AG10803 (cell line): ENCODE results near the gene SCYGR5.
"Not testable (repeated sequence)": the region's sequence is repeated elsewhere in the genome, so short reads cannot be mapped to it uniquely, and the experiment has no call there.

Source experiments
- DNase-seq: peaks from one replicate; pipeline ENCODE4 v3.0.0; 2010; ENCODE audit warnings: low read depth
- H3K4me3 ChIP-seq: 2 replicates; pipeline ENCODE4 v1.5.1; 2011; ENCODE audit warnings: mild to moderate bottlenecking, low read length, control low read depth
- TF ChIP-seq, protein P1 (sequence below): conservative IDR thresholded peaks from 2 replicates; pipeline ENCODE4 v1.5.1; 2011; ENCODE audit warnings: mild to moderate bottlenecking, low read length, control low read depth, inconsistent platforms

Gene SCYGR5, protein sequence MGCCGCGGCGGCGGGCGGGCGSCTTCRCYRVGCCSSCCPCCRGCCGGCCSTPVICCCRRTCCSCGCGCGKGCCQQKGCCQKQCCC

DNA sequence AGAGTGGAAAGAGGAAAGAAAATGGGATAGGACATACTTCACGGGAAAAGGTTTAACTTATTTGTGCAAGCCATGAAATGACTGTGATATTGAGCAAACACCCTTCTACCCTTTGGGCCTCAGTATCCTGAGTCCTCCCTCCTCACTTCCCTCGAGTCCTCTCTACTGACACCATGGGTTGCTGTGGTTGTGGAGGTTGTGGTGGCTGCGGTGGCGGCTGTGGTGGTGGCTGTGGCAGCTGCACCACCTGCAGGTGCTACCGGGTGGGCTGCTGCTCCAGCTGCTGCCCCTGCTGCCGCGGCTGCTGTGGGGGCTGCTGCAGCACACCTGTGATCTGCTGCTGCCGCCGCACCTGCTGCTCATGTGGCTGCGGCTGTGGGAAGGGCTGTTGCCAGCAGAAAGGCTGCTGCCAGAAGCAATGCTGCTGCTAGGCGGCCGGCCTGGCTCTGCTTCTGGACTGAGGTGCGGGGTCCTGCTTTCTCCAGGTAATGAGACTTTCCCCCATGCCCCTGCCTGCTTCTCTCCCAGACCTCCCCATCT, at the start of gene SCYGR5:
TSS of gene SCYGR5 (plus strand) at position 174 of the 540 bp plus-strand sequence. CDS start at position 174, 0 bp downstream.
- DNase-seq, H3K4me3 ChIP-seq: not testable (repeated sequence)

DNA sequence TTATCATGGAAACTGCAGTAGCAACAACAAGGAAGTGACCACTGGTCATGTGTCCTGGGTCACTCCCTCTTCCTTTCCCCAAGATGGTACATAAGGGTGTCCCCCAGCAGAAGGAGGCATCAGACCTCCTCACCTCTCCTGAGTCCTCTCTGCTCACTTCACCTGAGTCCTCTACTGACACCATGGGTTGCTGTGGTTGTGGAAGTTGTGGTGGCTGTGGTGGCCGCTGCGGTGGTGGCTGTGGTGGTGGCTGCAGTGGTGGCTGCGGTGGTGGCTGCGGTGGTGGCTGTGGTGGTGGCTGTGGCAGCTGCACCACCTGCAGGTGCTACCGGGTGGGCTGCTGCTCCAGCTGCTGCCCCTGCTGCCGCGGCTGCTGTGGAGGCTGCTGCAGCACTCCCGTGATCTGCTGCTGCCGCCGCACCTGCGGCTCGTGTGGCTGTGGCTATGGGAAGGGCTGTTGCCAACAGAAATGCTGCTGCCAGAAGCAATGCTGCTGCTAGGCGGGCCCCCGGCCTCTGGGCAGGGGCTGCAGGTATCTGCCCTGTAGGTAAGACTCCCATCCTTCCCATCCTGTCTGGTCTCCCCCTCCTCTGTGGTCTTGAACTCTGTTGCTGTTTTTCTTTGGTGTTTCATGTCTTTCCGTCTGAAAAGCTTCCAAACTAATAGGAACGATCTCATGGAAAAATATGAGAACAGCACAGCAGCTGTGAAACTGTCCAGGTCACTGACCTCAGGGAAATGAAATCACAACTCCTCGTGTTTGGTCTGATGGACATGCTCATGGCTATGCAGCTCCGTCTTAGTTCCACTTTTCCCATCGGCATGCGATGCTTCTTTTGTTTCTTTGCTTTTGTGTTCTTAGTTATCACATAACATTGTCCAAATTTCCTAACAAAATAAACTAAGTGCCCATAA, 49.0 kb upstream of the SCYGR5 start, which contains the start of gene SCYGR4:
TSS of gene SCYGR4 (plus strand) at position 183 of the 915 bp plus-strand sequence. CDS start at position 183, 0 bp downstream.
- TF ChIP-seq, protein P1, sequence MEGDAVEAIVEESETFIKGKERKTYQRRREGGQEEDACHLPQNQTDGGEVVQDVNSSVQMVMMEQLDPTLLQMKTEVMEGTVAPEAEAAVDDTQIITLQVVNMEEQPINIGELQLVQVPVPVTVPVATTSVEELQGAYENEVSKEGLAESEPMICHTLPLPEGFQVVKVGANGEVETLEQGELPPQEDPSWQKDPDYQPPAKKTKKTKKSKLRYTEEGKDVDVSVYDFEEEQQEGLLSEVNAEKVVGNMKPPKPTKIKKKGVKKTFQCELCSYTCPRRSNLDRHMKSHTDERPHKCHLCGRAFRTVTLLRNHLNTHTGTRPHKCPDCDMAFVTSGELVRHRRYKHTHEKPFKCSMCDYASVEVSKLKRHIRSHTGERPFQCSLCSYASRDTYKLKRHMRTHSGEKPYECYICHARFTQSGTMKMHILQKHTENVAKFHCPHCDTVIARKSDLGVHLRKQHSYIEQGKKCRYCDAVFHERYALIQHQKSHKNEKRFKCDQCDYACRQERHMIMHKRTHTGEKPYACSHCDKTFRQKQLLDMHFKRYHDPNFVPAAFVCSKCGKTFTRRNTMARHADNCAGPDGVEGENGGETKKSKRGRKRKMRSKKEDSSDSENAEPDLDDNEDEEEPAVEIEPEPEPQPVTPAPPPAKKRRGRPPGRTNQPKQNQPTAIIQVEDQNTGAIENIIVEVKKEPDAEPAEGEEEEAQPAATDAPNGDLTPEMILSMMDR = no peak
- no peak for DNase-seq
- H3K4me3 ChIP-seq = no peak within 1 kb of the TSS

GRCh38 chr2:227623226-227623625, 43.4 kb upstream of the SCYGR5 start:
- TF ChIP-seq, protein P1 = no peak
- peak; percentile 66 for DNase-seq
- H3K4me3 ChIP-seq = no peak overlapping the region

GRCh38 chr2:227625420-227625819, 41.2 kb upstream of the SCYGR5 start:
- TF ChIP-seq, protein P1 = no peak
- no peak overlapping the region for H3K4me3 ChIP-seq
- DNase-seq = no peak

- no peak overlapping the region for H3K4me3 ChIP-seq
- DNase-seq = no peak
- TF ChIP-seq, protein P1 = no peak
Measured at GRCh38 chr2:227626580-227627151, 39.9 kb upstream of the SCYGR5 start.

DNA sequence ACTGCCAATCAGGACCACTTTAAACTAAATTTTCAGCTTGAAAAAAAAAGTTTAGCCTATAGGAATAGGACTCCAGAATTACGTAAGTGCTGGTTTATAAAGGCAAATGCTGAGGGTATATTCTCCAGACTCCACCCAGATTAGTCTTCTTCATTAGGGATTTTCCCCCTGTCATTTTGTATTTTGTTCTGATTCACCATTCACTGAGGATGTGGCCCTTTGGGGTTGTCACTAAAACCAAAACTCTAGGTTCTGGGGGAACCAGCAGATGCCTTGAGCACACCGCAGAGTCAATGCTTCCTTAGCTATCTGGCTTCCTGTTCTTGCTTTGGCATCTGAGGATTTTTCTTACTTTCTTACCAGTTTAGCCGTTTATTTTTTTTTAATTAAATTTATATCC, 38.8 kb upstream of the SCYGR5 start:
- DNase-seq = no peak
- no peak overlapping the region for H3K4me3 ChIP-seq
- TF ChIP-seq, protein P1 = no peak

DNA sequence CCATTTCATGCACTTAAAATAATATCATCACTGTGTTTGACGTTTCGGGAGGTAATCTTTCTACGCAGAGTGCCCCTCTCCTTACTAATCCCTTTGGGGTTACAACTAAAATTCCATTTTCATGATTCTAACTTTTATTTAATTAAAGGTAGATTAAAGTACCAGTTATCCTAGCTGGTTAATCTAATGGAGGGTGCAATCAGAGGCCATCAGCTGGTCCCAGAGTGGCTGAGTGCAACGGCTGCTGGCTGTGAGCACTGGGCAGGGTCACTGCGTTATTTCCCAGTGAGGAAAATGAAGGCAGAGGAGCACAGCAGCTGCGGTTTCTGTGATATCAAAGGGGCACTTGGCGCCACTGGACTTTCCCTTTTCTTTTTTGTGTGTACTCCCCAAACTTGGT, 37.2 kb upstream of the SCYGR5 start:
- TF ChIP-seq, protein P1 = no peak
- no peak overlapping the region for H3K4me3 ChIP-seq
- DNase-seq = no peak
